Esophagus squamous epithelium (tissue), 5 donors: ENCODE measurements around the gene MRAP. TPM values are rescaled to one million over a fixed set of nuclear protein-coding genes. Genes with fewer than 3 reads are reported as not detected.

Experiments used
- DNase-seq: peaks from one replicate; lab custom pipeline; 2025; lab: John Stamatoyannopoulos, UW
- H3K27ac ChIP-seq, 4 donors: fragments of 200-600 bp; sonication (generic); one replicate each; pipeline ENCODE4 v1.5.1; 2016 to 2019; ENCODE audit warnings: mild to moderate bottlenecking in 1 of 4
- H3K27me3 ChIP-seq, 4 donors: fragments of 200-600 bp; sonication (generic); 1 replicate in 3 of 4; 2 replicates in 1 of 4; pipeline versions ENCODE4 v1.5.1 to v1.6.0; 2017 to 2021; ENCODE audit warnings: antibody characterized with exemption in 1 of 4
- H3K36me3 ChIP-seq, 3 donors: fragments of 200-600 bp; sonication (generic); one replicate each; pipeline ENCODE4 v1.5.1; 2016 to 2019
- H3K4me1 ChIP-seq, 3 donors: fragments of 200-600 bp; sonication (generic); one replicate each; pipeline ENCODE4 v1.5.1; 2017 to 2019
- H3K4me3 ChIP-seq, 4 donors: fragments of 200-600 bp; sonication (generic); 1 replicate in 3 of 4; 2 replicates in 1 of 4; pipeline ENCODE4 v1.5.1; 2016 to 2019; ENCODE audit warnings: mild to moderate bottlenecking in 2 of 4, moderate library complexity in 1 of 4
- H3K9me3 ChIP-seq, 3 donors: fragments of 200-600 bp; sonication (generic); one replicate each; pipeline ENCODE4 v1.5.1; 2016 to 2019
- CTCF ChIP-seq, 6 experiments: fragments of 450-650 bp in 4 of 6; fragments of 200-600 bp in 2 of 6; sonication (generic) in 2 of 6; IDR thresholded peaks; one replicate each; pipeline ENCODE4 v1.5.1; 2016 to 2019; ENCODE audit warnings: antibody characterized with exemption in 6 of 6, mild to moderate bottlenecking in 4 of 6, moderate library complexity in 4 of 6
- POLR2A ChIP-seq, 4 donors: fragments of 450-650 bp; IDR thresholded peaks; one replicate each; pipeline ENCODE4 v1.6.1; 2017; ENCODE audit warnings: antibody characterized with exemption in 4 of 4, mild to moderate bottlenecking in 4 of 4, moderate library complexity in 3 of 4
- WGBS, 2 donors: methylation state at CpG; one replicate each; pipeline ENCODE4 v1.1.5; 2018; 5-methylcytosine and 5-hydroxymethylcytosine counted together
- intact Hi-C: fragments of 100-400 bp; cut with DNase I; formaldehyde crosslinking; loops from one replicate; pipeline ENCODE4 v1.15.0; 2022
- total RNA-seq, 4 donors: library from RNA; depleted of rRNA; stranded (reverse); fragments of >200 nt; gene quantifications; one replicate each; pipeline ENCODE4 v1.1.0, GENCODE V29; 2016
- donor health status: DM: yes; HTN: yes; CAD: no.

Gene MRAP
- total RNA-seq, 4 donors from 2014 or later = 0.29 TPM; not detected in 3

GRCh38 chr21:32346951-32347350 is 48.3 kb downstream of the MRAP start:
- Histone ChIP-seq H3K27ac (peak overlapping the region in 2 of 4 donors; percentile 89 to 91), H3K9me3 (peaks cover 0 to 14% (median 7%) of the 10 kb centered on the region in 3 donors), H3K4me1 (peaks cover 15 to 48% (median 40%) of the 10 kb centered on the region in 3 donors), H3K4me3 (no peak overlapping the region), H3K27me3 (no peaks in the 10 kb centered on the region), H3K36me3 (peaks cover 45 to 100% (median 60%) of the 10 kb centered on the region in 3 donors)
- TF ChIP-seq POLR2A (IDR thresholded peaks at IDR 0.05) (no peak), CTCF (IDR thresholded peaks at IDR 0.05) (no peak)
- 100% methylated on average over 2 to 3 of the region's 14 CpGs for WGBS, 2 donors
- DNase-seq = no peak
- intact Hi-C loops = no loop called here

GRCh38 chr21:32347351-32347750 is 48.7 kb downstream of the MRAP start:
- Histone ChIP-seq H3K36me3 (peaks cover 45 to 100% (median 60%) of the 10 kb centered on the region in 3 donors), H3K4me3 (no peak overlapping the region), H3K27me3 (no peaks in the 10 kb centered on the region), H3K9me3 (peaks cover 0 to 14% (median 7%) of the 10 kb centered on the region in 3 donors), H3K4me1 (peaks cover 15 to 52% (median 42%) of the 10 kb centered on the region in 3 donors), H3K27ac (peak overlapping the region; percentile 83 to 91 (median 87))
- no peak for DNase-seq
- intact Hi-C loops = no loop called here
- TF ChIP-seq POLR2A (IDR thresholded peaks at IDR 0.05) = no peak
- no peak for TF ChIP-seq CTCF (IDR thresholded peaks at IDR 0.05)
- 100% methylated on average over 1 of the region's 12 CpGs; no CpG with 5 or more reads in 1 of the 2 donors for WGBS, 2 donors

GRCh38 chr21:32347977-32348376 is 49.3 kb downstream of the MRAP start:
- H3K4me3 ChIP-seq = peak overlapping the region in 1 of 4 donors; percentile 17
- DNase-seq = no peak
- intact Hi-C loops = no loop called here
- 54 to 73% methylated on average over 6 of the region's 11 CpGs for WGBS, 2 donors
- H3K27me3 ChIP-seq = no peaks in the 10 kb centered on the region
- H3K4me1 ChIP-seq = peaks cover 15 to 57% (median 42%) of the 10 kb centered on the region in 3 donors
- no peak for TF ChIP-seq CTCF (IDR thresholded peaks at IDR 0.05)
- no peak for TF ChIP-seq POLR2A (IDR thresholded peaks at IDR 0.05)
- peaks cover 45 to 100% (median 57%) of the 10 kb centered on the region in 3 donors for H3K36me3 ChIP-seq
- H3K27ac ChIP-seq = peak overlapping the region; percentile 83 to 91 (median 87)
- H3K9me3 ChIP-seq = peaks cover 0 to 14% (median 7%) of the 10 kb centered on the region in 3 donors

GRCh38 chr21:32348604-32349332 is 50.1 kb downstream of the MRAP start:
- no peak for DNase-seq
- Histone ChIP-seq H3K27me3 (no peaks in the 10 kb centered on the region), H3K27ac (peak overlapping the region; percentile 83 to 91 (median 87)), H3K4me1 (peaks cover 15 to 59% (median 42%) of the 10 kb centered on the region in 3 donors), H3K9me3 (peaks cover 0 to 14% (median 7%) of the 10 kb centered on the region in 3 donors), H3K36me3 (peaks cover 46 to 100% (median 59%) of the 10 kb centered on the region in 3 donors), H3K4me3 (peak overlapping the region in 1 of 4 donors; percentile 17)
- intact Hi-C loops = no loop called here
- TF ChIP-seq CTCF (IDR thresholded peaks at IDR 0.05) (no peak), POLR2A (IDR thresholded peaks at IDR 0.05) (no peak)
- 28 to 40% methylated on average over 4 to 8 of the region's 9 CpGs for WGBS, 2 donors

GRCh38 chr21:32349333-32349944 is 50.8 kb downstream of the MRAP start:
- Histone ChIP-seq H3K27ac (peak overlapping the region; percentile 83 to 91 (median 87)), H3K9me3 (peaks cover 0 to 7% (median 7%) of the 10 kb centered on the region in 3 donors), H3K27me3 (no peaks in the 10 kb centered on the region), H3K36me3 (peaks cover 48 to 100% (median 57%) of the 10 kb centered on the region in 3 donors), H3K4me3 (no peak overlapping the region), H3K4me1 (peaks cover 15 to 62% (median 42%) of the 10 kb centered on the region in 3 donors)
- no peak for TF ChIP-seq CTCF (IDR thresholded peaks at IDR 0.05)
- no peak for TF ChIP-seq POLR2A (IDR thresholded peaks at IDR 0.05)
- intact Hi-C loops = no loop called here
- WGBS, 2 donors = 64 to 76% methylated on average over 7 to 8 of the region's 16 CpGs
- DNase-seq = no peak
